GM20431 (cell line): Measurements from ENCODE around the gene MON1A.

Source experiments
- in situ Hi-C: fragments of 300-500 bp; cut with MseI, MboI; formaldehyde crosslinking; loops from one replicate; pipeline ENCODE4 v1.15.0; 2020; ENCODE audit warnings: low sequenced_read_pairs; ENCODE audit not compliant: unreplicated experiment

The MON1A gene

GRCh38 chr3:49898991-49899390, 30.6 kb downstream of the MON1A start:
- in situ Hi-C loops = no loop called here

- in situ Hi-C loops = no loop called here
Observed at GRCh38 chr3:49896345-49896744, 33.3 kb downstream of the MON1A start.

GRCh38 chr3:49895791-49896190, 33.8 kb downstream of the MON1A start:
- in situ Hi-C loops = no loop called here

- in situ Hi-C loops = no loop called here
Observed at GRCh38 chr3:49889296-49889695, 40.3 kb downstream of the MON1A start.

GRCh38 chr3:49886922-49887265, 42.7 kb downstream of the MON1A start:
- in situ Hi-C loops = no loop called here

- in situ Hi-C loops = no loop called here
Observed at GRCh38 chr3:49883998-49884397, 45.6 kb downstream of the MON1A start.

GRCh38 chr3:49882166-49882565, 47.4 kb downstream of the MON1A start:
- in situ Hi-C loops = no loop called here

GRCh38 chr3:49880581-49881315, 48.9 kb downstream of the MON1A start:
- in situ Hi-C loops = no loop called here

- in situ Hi-C loops = no loop called here
Observed at GRCh38 chr3:49879721-49880120, 49.9 kb downstream of the MON1A start.

- in situ Hi-C loops = no loop called here
Observed at GRCh38 chr3:49878686-49879085, 50.9 kb downstream of the MON1A start.

GRCh38 chr3:49877716-49878115, 51.9 kb downstream of the MON1A start:
- in situ Hi-C loops = no loop called here

- in situ Hi-C loops = no loop called here
Observed at GRCh38 chr3:49876567-49876966, 53.0 kb downstream of the MON1A start.

- in situ Hi-C loops = no loop called here
Observed at GRCh38 chr3:49873623-49874022, 56.0 kb downstream of the MON1A start.

GRCh38 chr3:49872801-49873281, 56.8 kb downstream of the MON1A start:
- in situ Hi-C loops = no loop called here

- in situ Hi-C loops = no loop called here
Observed at GRCh38 chr3:49871531-49872153, 58.0 kb downstream of the MON1A start.

GRCh38 chr3:49869525-49870126, 60.0 kb downstream of the MON1A start, which contains the start of gene CAMKV:
TSS of gene CAMKV (minus strand) at chr3:49869906. CDS start at chr3:49862388, 7,518 bp downstream.
- in situ Hi-C loops = no loop called here

GRCh38 chr3:49868862-49869466, 60.6 kb downstream of the MON1A start:
- in situ Hi-C loops = no loop called here

GRCh38 chr3:49867871-49868321, 61.7 kb downstream of the MON1A start:
- in situ Hi-C loops = no loop called here

GRCh38 chr3:49867400-49867799, 62.2 kb downstream of the MON1A start:
- in situ Hi-C loops = no loop called here

- in situ Hi-C loops = no loop called here
Observed at GRCh38 chr3:49865198-49865784, 64.3 kb downstream of the MON1A start.
